Right atrium auricular region (tissue), 2 donors: Measurements from ENCODE around the gene PACSIN2. TPM values are rescaled to one million over a fixed set of nuclear protein-coding genes. Genes with fewer than 3 reads are reported as not detected.

Experiments used
- DNase-seq: peaks from one replicate; pipeline ENCODE4 v3.0.0-alpha.2; 2019; ENCODE audit warnings: low spot score
- H3K27ac ChIP-seq, 2 donors: fragments of 200-600 bp; sonication (generic); 1 replicate in 1 of 2; 2 replicates in 1 of 2; pipeline ENCODE4 v1.5.1; 2016 to 2019
- H3K27me3 ChIP-seq, 2 donors: fragments of 200-600 bp; sonication (generic); one replicate each; pipeline versions ENCODE4 v1.5.1 to v1.6.0; 2017 to 2019
- H3K36me3 ChIP-seq: fragments of 200-600 bp; sonication (generic); one replicate; pipeline ENCODE4 v1.5.1; 2016
- H3K4me1 ChIP-seq, 2 donors: fragments of 200-600 bp; sonication (generic); one replicate each; pipeline versions ENCODE4 v1.5.1 to v1.6.0; 2017 to 2019
- H3K4me3 ChIP-seq, 2 donors: fragments of 200-600 bp; sonication (generic); 1 replicate in 1 of 2; 2 replicates in 1 of 2; pipeline ENCODE4 v1.5.1; 2017 to 2019; ENCODE audit warnings: mild to moderate bottlenecking in 1 of 2, moderate library complexity in 1 of 2
- H3K9me3 ChIP-seq, 2 donors: fragments of 200-600 bp; sonication (generic); one replicate each; pipeline ENCODE4 v1.5.1; 2019
- total RNA-seq, 2 donors: library from RNA; depleted of rRNA; stranded (reverse); fragments of >200 nt; gene quantifications; one replicate each; pipeline ENCODE4 v1.1.0, GENCODE V29; 2016
- TF ChIP-seq, protein P1 (sequence below), 2 donors: fragments of 200-600 bp; sonication (generic); IDR thresholded peaks; one replicate each; pipeline ENCODE4 v1.5.1; 2019; ENCODE audit warnings: antibody characterized with exemption in 2 of 2

PACSIN2 gene
- total RNA-seq, 2 donors from 2014 or later = 66.3 to 89.8 TPM

GRCh38 chr22:42932197-42932519 is 82.8 kb downstream of the PACSIN2 start:
- peak overlapping the region; percentile 89 to 92 for H3K27ac ChIP-seq
- H3K27me3 ChIP-seq = no peaks in the 10 kb centered on the region
- TF ChIP-seq, protein P1, sequence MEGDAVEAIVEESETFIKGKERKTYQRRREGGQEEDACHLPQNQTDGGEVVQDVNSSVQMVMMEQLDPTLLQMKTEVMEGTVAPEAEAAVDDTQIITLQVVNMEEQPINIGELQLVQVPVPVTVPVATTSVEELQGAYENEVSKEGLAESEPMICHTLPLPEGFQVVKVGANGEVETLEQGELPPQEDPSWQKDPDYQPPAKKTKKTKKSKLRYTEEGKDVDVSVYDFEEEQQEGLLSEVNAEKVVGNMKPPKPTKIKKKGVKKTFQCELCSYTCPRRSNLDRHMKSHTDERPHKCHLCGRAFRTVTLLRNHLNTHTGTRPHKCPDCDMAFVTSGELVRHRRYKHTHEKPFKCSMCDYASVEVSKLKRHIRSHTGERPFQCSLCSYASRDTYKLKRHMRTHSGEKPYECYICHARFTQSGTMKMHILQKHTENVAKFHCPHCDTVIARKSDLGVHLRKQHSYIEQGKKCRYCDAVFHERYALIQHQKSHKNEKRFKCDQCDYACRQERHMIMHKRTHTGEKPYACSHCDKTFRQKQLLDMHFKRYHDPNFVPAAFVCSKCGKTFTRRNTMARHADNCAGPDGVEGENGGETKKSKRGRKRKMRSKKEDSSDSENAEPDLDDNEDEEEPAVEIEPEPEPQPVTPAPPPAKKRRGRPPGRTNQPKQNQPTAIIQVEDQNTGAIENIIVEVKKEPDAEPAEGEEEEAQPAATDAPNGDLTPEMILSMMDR (IDR thresholded peaks at IDR 0.05) = no peak
- no peak overlapping the region for H3K4me3 ChIP-seq
- peaks cover 0 to 100% of the 10 kb centered on the region in 2 donors for H3K4me1 ChIP-seq
- no peaks in the 10 kb centered on the region for H3K9me3 ChIP-seq
- no peak for DNase-seq
- no peaks in the 10 kb centered on the region for H3K36me3 ChIP-seq

GRCh38 chr22:42931421-42932196 is 83.3 kb downstream of the PACSIN2 start:
- no peaks in the 10 kb centered on the region for H3K36me3 ChIP-seq
- peaks cover 0 to 100% of the 10 kb centered on the region in 2 donors for H3K4me1 ChIP-seq

DNA sequence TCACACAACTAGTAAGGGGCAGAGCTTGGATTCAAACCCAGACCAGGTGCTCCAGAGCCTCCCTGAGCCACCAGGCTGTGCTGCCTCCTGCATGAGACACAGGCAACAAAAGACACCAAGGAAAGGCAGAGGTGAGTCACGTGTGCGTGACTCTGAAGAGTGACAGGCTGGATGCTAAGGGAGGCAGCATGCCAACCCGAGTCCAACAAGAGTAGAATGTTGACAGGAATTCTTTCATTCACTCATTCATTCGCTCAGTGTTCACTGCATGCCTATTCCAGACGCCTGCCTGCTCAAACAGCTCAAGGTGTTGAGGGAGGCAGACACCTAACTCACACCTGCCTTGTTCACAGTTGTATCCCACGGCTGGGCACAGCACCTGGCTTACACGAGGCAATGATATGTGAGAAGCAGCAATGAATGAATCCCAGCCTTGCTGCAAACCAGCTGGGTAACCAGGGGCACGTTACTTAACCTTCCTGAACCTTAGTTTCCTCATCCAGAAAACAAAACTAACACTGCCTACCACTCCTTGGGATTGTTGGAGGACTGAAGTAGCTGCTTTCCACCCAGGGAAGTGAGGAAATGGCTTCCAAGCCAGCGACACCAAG is 84.0 kb downstream of the PACSIN2 start:
- Histone ChIP-seq H3K9me3 (no peaks in the 10 kb centered on the region), H3K4me3 (peak overlapping the region in 1 of 2 donors; percentile 9), H3K27me3 (no peaks in the 10 kb centered on the region), H3K36me3 (no peaks in the 10 kb centered on the region), H3K4me1 (peaks cover 0 to 100% of the 10 kb centered on the region in 2 donors), H3K27ac (peak overlapping the region; percentile 89 to 92)
- TF ChIP-seq, protein P1 (IDR thresholded peaks at IDR 0.05) = peak in 1 of 2 donors; percentile 46
- DNase-seq = peak; percentile 76

More at GRCh38 chr22:42931421-42932196, 83.3 kb downstream of the PACSIN2 start:
- H3K4me3 ChIP-seq = peak overlapping the region in 1 of 2 donors; percentile 9
- peak overlapping the region; percentile 89 to 92 for H3K27ac ChIP-seq
- H3K27me3 ChIP-seq = no peaks in the 10 kb centered on the region
- H3K9me3 ChIP-seq = no peaks in the 10 kb centered on the region
- TF ChIP-seq, protein P1 (IDR thresholded peaks at IDR 0.05) = no peak
- no peak for DNase-seq

DNA sequence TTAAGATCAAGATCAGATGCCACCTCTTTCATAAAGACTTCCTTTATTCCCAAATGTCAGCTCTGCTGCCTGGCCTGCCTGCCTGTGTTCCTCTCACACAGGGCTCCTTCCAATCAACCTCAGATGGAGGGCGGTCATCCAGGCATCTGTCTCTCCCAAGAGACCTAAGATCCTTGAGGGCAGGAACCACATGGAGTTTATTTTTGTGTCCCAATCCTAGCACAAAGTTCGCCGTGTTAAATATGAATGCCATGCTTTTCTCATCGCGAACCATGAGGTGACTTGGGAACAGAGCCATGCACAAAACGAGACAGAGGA is 85.2 kb downstream of the PACSIN2 start:
- no peak for DNase-seq
- H3K4me3 ChIP-seq = no peak overlapping the region
- H3K27ac ChIP-seq = peak overlapping the region; percentile 89 to 92
- peaks cover 0 to 100% of the 10 kb centered on the region in 2 donors for H3K4me1 ChIP-seq
- no peaks in the 10 kb centered on the region for H3K36me3 ChIP-seq
- no peaks in the 10 kb centered on the region for H3K27me3 ChIP-seq
- TF ChIP-seq, protein P1 (IDR thresholded peaks at IDR 0.05) = no peak
- H3K9me3 ChIP-seq = no peaks in the 10 kb centered on the region

DNA sequence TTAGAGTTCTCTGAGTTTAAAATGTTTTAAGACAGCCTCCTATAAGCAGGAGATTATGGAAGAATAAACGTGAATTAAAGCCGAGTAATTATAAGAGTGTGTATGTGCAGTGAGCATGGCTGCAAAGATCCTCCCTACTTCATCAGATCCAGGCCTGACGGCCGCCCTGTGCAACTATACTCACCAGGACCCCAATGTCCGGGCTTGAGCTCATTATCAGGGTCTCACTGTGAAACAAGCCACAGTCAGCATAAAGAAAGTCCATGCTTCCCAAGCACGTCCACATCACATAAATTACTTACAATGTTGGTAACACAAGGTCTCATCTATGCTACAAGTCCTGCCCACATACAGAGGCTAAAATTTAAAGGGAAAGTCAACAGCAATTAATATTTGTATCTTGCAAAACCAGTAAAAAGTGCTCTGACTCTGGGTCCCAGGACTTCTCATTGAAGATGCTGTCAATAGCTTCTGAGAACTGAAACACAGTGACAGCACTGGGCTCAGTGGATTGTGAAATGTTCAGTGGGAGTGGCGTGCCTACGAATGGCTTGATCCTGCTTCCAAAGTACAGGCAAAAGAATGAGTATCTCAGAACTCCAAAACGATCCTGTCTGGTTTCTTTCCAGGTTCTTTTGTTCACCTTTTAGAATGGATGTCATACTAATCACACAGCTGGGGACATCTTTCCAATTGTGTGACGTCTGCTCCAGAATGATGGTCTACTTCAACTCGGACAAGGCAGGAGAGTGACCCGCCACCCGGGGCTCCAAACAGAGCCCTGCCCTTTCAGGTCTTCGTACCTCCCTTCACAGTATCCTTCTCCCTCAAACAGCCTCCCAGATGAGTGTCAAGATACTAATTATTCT is 85.7 kb downstream of the PACSIN2 start:
- no peak overlapping the region for H3K4me3 ChIP-seq
- H3K27ac ChIP-seq = peak overlapping the region; percentile 89 to 92
- H3K4me1 ChIP-seq = peaks cover 0 to 100% of the 10 kb centered on the region in 2 donors
- no peaks in the 10 kb centered on the region for H3K27me3 ChIP-seq
- peak; percentile 84 for DNase-seq
- H3K36me3 ChIP-seq = no peaks in the 10 kb centered on the region
- TF ChIP-seq, protein P1 (IDR thresholded peaks at IDR 0.05) = no peak
- H3K9me3 ChIP-seq = no peaks in the 10 kb centered on the region
